ENCODE data around the gene PRR18. TPM values are rescaled to one million over a fixed set of nuclear protein-coding genes. Genes with fewer than 3 reads are reported as not detected.

The PRR18 gene
- total and polyA plus RNA-seq, 2 of the 8 experiments (the other 6 are each of a cell fraction or from before 2014, with no cell fraction given), result 0.08 to 0.19 TPM

GRCh38 chr6:166308769-166309589, 787 bp upstream of the PRR18 start:
- H3K79me1 ChIP-seq (ENCODE audit: low read depth, low read length), result no peaks in the 10 kb centered on the region
- FAIRE-seq (no peak), DNase-seq (ENCODE audit: low read depth in 1 of 2, low spot score in 2 of 2) (no peak)
- H2AK5ac ChIP-seq (ENCODE audit: low read depth, low read length), result no peak overlapping the region
- no peak overlapping the region for H3K14ac ChIP-seq (ENCODE audit: insufficient read length)
- no peak overlapping the region for H3K56ac ChIP-seq (replicated peaks; ENCODE audit: insufficient read length, low read depth, low read length)
- H2BK12ac ChIP-seq (ENCODE audit: low read depth, low read length), result no peak overlapping the region; the same call in 1 of the 2 replicates
- no peak overlapping the region for H2AFZ ChIP-seq (ENCODE audit: low read length)
- H3K4me2 ChIP-seq (ENCODE audit: insufficient read depth in 1 of 2, low read depth in 2 of 2, low read length in 2 of 2), result peak overlapping the region; percentile 70 to 93
- no peak overlapping the region for H3K27ac ChIP-seq (ENCODE audit: low read depth, low read length)
- no peak overlapping the region for H2BK5ac ChIP-seq (ENCODE audit: low read depth, low read length)
- no peaks in the 10 kb centered on the region for H3K79me2 ChIP-seq (ENCODE audit: control insufficient read depth in 1 of 2, insufficient read depth in 2 of 2, low read length in 2 of 2)
- no peak overlapping the region for H3K9ac ChIP-seq (replicated peaks in 1 of 4; ENCODE audit: extremely low read depth in 1 of 4, low read depth in 3 of 4, low read length in 3 of 4)
- H3K23ac ChIP-seq (ENCODE audit: insufficient read length), result no peak overlapping the region
- H3K9me3 ChIP-seq (ENCODE audit: insufficient read depth in 2 of 2, low read depth in 1 of 2, low read length in 1 of 2), result no peaks in the 10 kb centered on the region; a peak in 1 of 4 replicates
- H2BK20ac ChIP-seq (ENCODE audit: low read length), result no peak overlapping the region
- H3K27me3 ChIP-seq (replicated peaks in 1 of 4; ENCODE audit: control insufficient read depth in 3 of 4, extremely low read depth in 1 of 4, insufficient read depth in 3 of 4, low read length in 3 of 4), result peaks cover 24 to 54% (median 48%) of the 10 kb centered on the region in 4 experiments
- peaks cover 0 to 3% of the 10 kb centered on the region in 2 experiments for H4K20me1 ChIP-seq (replicated peaks in 1 of 2; ENCODE audit: control insufficient read depth in 1 of 2, insufficient read depth in 2 of 2, low read length in 2 of 2)
- peak; percentile 89 for TF ChIP-seq E2F6 (IDR thresholded peaks at IDR 0.05)
- TF ChIP-seq SIX5 (IDR thresholded peaks at IDR 0.05; ENCODE audit: low read depth, low read length), result no peak
- TF ChIP-seq MAX (IDR thresholded peaks at IDR 0.05), result peak; percentile 90
- peak; percentile 21 to 28; a peak in 3 of 4 replicates for TF ChIP-seq RAD21 (IDR thresholded peaks at IDR 0.05 in 1 of 2, conservative IDR thresholded peaks at IDR 0.05 in 1 of 2; ENCODE audit: low read depth in 2 of 2, low read length in 2 of 2)
- no peak for TF ChIP-seq EP300 (IDR thresholded peaks at IDR 0.05; ENCODE audit: borderline replicate concordance in 1 of 2, low read depth in 2 of 2, low read length in 2 of 2)
- no peak for TF ChIP-seq POLR2AphosphoS5 (IDR thresholded peaks at IDR 0.05; ENCODE audit: low read depth, low read length)
- no peaks in the 10 kb centered on the region for H3K36me3 ChIP-seq (ENCODE audit: control insufficient read depth in 2 of 4, insufficient read depth in 4 of 4, low read length in 3 of 4)
- H4K91ac ChIP-seq (replicated peaks; ENCODE audit: insufficient read length, low read length), result no peak overlapping the region
- no peak overlapping the region for H2BK15ac ChIP-seq (ENCODE audit: low read length)
- peaks cover 7% of the 10 kb centered on the region; the same call in 1 of the 2 replicates for H3K23me2 ChIP-seq (ENCODE audit: low read depth, low read length)
- CTCF ChIA-PET (ENCODE audit: partially characterized antibody), result interaction anchor here (0.9 to 8.2 kb wide), 16 partner anchors 11 to 102 kb away, joined by 3 to 120 read pairs (median 4); no protein-coding TSS in a partner anchor
- POLR2A ChIA-PET (ENCODE audit: partially characterized antibody), result interaction anchor here (0.7 to 2.2 kb wide), 6 partner anchors 9 to 78 kb away, joined by 3 to 8 read pairs (median 4); no protein-coding TSS in a partner anchor
- no peak overlapping the region for H3K4ac ChIP-seq (replicated peaks; ENCODE audit: insufficient read length, low read depth, low read length)
- no peak overlapping the region for H4K5ac ChIP-seq (ENCODE audit: insufficient read length, low read depth, low read length)
- H3K18ac ChIP-seq (ENCODE audit: extremely low read depth, low read length), result no peak overlapping the region
- 57% methylated on average over 11 of the region's 11 CpGs; no CpG with 5 or more reads in 1 of the 2 experiments for WGBS, 2 experiments (ENCODE audit: extremely low coverage in 1 of 2, insufficient coverage in 1 of 2, insufficient read length in 1 of 2, insufficient replicate concordance in 2 of 2, low coverage in 1 of 2, low lambda C conversion rate in 2 of 2, missing lambda C conversion rate in 1 of 2)
- peak overlapping the region; percentile 22 to 60 (median 44); a peak in 5 of 8 replicates for H3K4me3 ChIP-seq (ENCODE audit: extremely low read depth in 1 of 4, insufficient read depth in 2 of 4, low read depth in 3 of 4, low read length in 4 of 4)
- H3K4me1 ChIP-seq (replicated peaks in 1 of 4; ENCODE audit: control insufficient read depth in 3 of 4, insufficient read depth in 4 of 4, low read length in 3 of 4), result peaks cover 0 to 10% (median 4%) of the 10 kb centered on the region in 4 experiments; a peak in 4 of 7 replicates
- peak overlapping the region; percentile 72 for H4K8ac ChIP-seq (ENCODE audit: extremely low read depth, insufficient read depth, low read length)
- H2BK120ac ChIP-seq (replicated peaks; ENCODE audit: low read depth, low read length), result no peak overlapping the region

Data from H1 (cell line).